ENCODE results near the gene MISP. TPM values are rescaled to one million over a fixed set of nuclear protein-coding genes. Genes with fewer than 3 reads are reported as not detected.
A peak's percentile ranks its signal among the peaks of the same experiment; 100 is the strongest.

MISP gene
- total and polyA plus RNA-seq, 2 of the 13 experiments (the other 11 are each of a cell fraction or from before 2014, with no cell fraction given): 0.67 to 1.3 TPM

DNA sequence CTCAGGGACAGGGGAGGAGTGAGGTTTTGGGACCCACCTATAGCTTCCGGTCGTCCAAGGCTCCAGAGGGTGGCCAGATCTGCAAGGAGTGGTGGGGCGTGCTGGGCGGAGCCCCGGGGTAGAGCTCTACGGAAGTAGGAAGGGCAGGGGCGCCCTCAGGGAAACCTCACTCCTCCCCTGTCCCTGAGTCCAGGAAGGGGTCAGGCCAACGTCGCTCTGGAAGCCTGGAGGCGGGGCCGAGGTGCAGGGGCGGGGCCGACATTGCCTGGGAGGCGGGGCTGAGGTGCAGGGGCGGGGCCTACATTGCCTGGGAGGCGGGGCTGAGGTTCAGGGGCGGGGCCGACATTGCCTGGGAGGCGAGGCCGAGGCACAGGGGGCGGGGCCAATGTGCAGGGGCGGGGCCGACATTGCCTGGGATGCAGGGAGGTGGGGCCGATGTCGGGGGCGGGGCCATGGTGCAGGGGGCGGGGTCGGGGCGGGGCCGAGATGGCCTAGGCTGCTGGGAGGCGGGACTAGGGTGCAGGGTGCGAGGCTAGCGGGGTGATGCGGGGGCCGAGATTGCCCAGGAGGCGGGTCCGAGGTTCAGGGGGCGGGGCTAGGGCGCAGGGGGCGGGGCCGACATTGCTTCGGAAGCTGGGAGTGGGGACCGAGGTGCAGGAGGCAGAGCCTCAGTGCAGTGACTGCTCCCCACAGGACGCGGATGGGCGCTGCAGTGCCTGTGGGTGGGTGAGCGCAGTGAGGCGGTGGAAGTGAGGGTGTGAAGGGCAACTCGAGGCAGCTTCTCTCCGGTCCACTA, 47.1 kb upstream of the MISP start (continued):
- TF ChIP-seq, protein P1, sequence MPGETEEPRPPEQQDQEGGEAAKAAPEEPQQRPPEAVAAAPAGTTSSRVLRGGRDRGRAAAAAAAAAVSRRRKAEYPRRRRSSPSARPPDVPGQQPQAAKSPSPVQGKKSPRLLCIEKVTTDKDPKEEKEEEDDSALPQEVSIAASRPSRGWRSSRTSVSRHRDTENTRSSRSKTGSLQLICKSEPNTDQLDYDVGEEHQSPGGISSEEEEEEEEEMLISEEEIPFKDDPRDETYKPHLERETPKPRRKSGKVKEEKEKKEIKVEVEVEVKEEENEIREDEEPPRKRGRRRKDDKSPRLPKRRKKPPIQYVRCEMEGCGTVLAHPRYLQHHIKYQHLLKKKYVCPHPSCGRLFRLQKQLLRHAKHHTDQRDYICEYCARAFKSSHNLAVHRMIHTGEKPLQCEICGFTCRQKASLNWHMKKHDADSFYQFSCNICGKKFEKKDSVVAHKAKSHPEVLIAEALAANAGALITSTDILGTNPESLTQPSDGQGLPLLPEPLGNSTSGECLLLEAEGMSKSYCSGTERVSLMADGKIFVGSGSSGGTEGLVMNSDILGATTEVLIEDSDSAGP (CRISPR knock-in tag; IDR thresholded peaks at IDR 0.05; ENCODE audit: borderline replicate concordance): peak; percentile 46
- TF ChIP-seq ELF3 (CRISPR knock-in tag; IDR thresholded peaks at IDR 0.05) (peak; percentile 73), ATF7 (IDR thresholded peaks at IDR 0.05) (no peak), ATF7 (CRISPR knock-in tag; IDR thresholded peaks at IDR 0.05) (no peak)
- TF ChIP-seq, protein P2, sequence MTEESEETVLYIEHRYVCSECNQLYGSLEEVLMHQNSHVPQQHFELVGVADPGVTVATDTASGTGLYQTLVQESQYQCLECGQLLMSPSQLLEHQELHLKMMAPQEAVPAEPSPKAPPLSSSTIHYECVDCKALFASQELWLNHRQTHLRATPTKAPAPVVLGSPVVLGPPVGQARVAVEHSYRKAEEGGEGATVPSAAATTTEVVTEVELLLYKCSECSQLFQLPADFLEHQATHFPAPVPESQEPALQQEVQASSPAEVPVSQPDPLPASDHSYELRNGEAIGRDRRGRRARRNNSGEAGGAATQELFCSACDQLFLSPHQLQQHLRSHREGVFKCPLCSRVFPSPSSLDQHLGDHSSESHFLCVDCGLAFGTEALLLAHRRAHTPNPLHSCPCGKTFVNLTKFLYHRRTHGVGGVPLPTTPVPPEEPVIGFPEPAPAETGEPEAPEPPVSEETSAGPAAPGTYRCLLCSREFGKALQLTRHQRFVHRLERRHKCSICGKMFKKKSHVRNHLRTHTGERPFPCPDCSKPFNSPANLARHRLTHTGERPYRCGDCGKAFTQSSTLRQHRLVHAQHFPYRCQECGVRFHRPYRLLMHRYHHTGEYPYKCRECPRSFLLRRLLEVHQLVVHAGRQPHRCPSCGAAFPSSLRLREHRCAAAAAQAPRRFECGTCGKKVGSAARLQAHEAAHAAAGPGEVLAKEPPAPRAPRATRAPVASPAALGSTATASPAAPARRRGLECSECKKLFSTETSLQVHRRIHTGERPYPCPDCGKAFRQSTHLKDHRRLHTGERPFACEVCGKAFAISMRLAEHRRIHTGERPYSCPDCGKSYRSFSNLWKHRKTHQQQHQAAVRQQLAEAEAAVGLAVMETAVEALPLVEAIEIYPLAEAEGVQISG (CRISPR knock-in tag; IDR thresholded peaks at IDR 0.05): peak; percentile 37; the same call in 1 of the 2 replicates
- TF ChIP-seq, protein P3, sequence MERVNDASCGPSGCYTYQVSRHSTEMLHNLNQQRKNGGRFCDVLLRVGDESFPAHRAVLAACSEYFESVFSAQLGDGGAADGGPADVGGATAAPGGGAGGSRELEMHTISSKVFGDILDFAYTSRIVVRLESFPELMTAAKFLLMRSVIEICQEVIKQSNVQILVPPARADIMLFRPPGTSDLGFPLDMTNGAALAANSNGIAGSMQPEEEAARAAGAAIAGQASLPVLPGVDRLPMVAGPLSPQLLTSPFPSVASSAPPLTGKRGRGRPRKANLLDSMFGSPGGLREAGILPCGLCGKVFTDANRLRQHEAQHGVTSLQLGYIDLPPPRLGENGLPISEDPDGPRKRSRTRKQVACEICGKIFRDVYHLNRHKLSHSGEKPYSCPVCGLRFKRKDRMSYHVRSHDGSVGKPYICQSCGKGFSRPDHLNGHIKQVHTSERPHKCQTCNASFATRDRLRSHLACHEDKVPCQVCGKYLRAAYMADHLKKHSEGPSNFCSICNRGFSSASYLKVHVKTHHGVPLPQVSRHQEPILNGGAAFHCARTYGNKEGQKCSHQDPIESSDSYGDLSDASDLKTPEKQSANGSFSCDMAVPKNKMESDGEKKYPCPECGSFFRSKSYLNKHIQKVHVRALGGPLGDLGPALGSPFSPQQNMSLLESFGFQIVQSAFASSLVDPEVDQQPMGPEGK (CRISPR knock-in tag; IDR thresholded peaks at IDR 0.05): peak; percentile 63; the same call in 1 of the 2 replicates
- TF ChIP-seq, protein P4, sequence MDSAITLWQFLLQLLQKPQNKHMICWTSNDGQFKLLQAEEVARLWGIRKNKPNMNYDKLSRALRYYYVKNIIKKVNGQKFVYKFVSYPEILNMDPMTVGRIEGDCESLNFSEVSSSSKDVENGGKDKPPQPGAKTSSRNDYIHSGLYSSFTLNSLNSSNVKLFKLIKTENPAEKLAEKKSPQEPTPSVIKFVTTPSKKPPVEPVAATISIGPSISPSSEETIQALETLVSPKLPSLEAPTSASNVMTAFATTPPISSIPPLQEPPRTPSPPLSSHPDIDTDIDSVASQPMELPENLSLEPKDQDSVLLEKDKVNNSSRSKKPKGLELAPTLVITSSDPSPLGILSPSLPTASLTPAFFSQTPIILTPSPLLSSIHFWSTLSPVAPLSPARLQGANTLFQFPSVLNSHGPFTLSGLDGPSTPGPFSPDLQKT (CRISPR knock-in tag; IDR thresholded peaks at IDR 0.05; ENCODE audit: borderline replicate concordance): 0 out of 2 replicates have a peak, but pooled peaks have one; percentile 26

Data from HepG2 (cell line).